Thyroid gland (tissue), 4 donors: ENCODE measurements around the gene BMPR1B. TPM values are rescaled to one million over a fixed set of nuclear protein-coding genes. Genes with fewer than 3 reads are reported as not detected.

Experiments
- DNase-seq, 2 donors: peaks; one replicate each; pipeline ENCODE4 v3.0.0-alpha.2; 2019
- H3K27ac ChIP-seq, 3 donors: fragments of 200-600 bp; sonication (generic); 1 replicate in 2 of 3; 2 replicates in 1 of 3; pipeline ENCODE4 v1.5.1; 2016 to 2019; ENCODE audit warnings: mild to moderate bottlenecking in 1 of 3, moderate library complexity in 1 of 3
- H3K27me3 ChIP-seq: fragments of 200-600 bp; sonication (generic); one replicate; pipeline ENCODE4 v1.5.1; 2019
- H3K36me3 ChIP-seq, 2 donors: fragments of 200-600 bp; sonication (generic); one replicate each; pipeline ENCODE4 v1.5.1; 2016 to 2019
- H3K4me1 ChIP-seq, 2 donors: fragments of 200-600 bp; sonication (generic); one replicate each; pipeline ENCODE4 v1.5.1; 2017 to 2019
- H3K4me3 ChIP-seq, 3 donors: fragments of 200-600 bp; sonication (generic); replicated peaks in 1 of 3; 1 replicate in 2 of 3; 2 replicates in 1 of 3; pipeline ENCODE4 v1.5.1; 2016; ENCODE audit warnings: mild to moderate bottlenecking in 1 of 3
- H3K9me3 ChIP-seq: fragments of 200-600 bp; sonication (generic); one replicate; pipeline ENCODE4 v1.5.1; 2017
- CTCF ChIP-seq, 6 experiments: fragments of 200-600 bp in 3 of 6; fragments of 450-650 bp in 3 of 6; sonication (generic) in 3 of 6; IDR thresholded peaks; one replicate each; pipeline ENCODE4 v1.5.1; 2016 to 2019; ENCODE audit warnings: antibody characterized with exemption in 6 of 6, mild to moderate bottlenecking in 2 of 6, inconsistent platforms in 1 of 6, moderate library complexity in 1 of 6
- POLR2A ChIP-seq, 2 donors: fragments of 450-650 bp; IDR thresholded peaks; one replicate each; pipeline ENCODE4 v1.6.1; 2017; ENCODE audit warnings: antibody characterized with exemption in 2 of 2, mild to moderate bottlenecking in 2 of 2, moderate library complexity in 1 of 2
- WGBS, 2 donors: methylation state at CpG; one replicate each; pipeline ENCODE4 v1.1.5; 2017; 5-methylcytosine and 5-hydroxymethylcytosine counted together
- intact Hi-C: fragments of 100-400 bp; cut with DNase I; formaldehyde crosslinking; loops from one replicate; pipeline ENCODE4 v1.15.1; 2023
- total RNA-seq, 4 donors: library from RNA; depleted of rRNA; stranded (reverse); fragments of >200 nt; gene quantifications; one replicate each; pipeline ENCODE4 v1.2.3, GENCODE V29; 2016

The BMPR1B gene
- total RNA-seq, 4 donors from 2014 or later, result 0.49 to 0.89 (median 0.76) TPM

- WGBS, 2 donors, result 75 to 80% methylated on average over 8 of the region's 8 CpGs
- intact Hi-C loops, result no loop called here
Observed at GRCh38 chr4:95093936-95094929, 336.5 kb downstream of the BMPR1B start.

GRCh38 chr4:95095348-95095974 is 337.7 kb downstream of the BMPR1B start:
- H3K9me3 ChIP-seq, result no peaks in the 10 kb centered on the region
- no peak overlapping the region for H3K27ac ChIP-seq
- H3K36me3 ChIP-seq, result no peaks in the 10 kb centered on the region
- TF ChIP-seq POLR2A (IDR thresholded peaks at IDR 0.05) (no peak), CTCF (IDR thresholded peaks at IDR 0.05) (peak in 3 of 6 experiments; percentile 27 to 39 (median 30))
- 52 to 55% methylated on average over 1 of the region's 1 CpG for WGBS, 2 donors
- H3K4me3 ChIP-seq, result no peak overlapping the region
- intact Hi-C loops, result no loop called here
- H3K27me3 ChIP-seq, result no peaks in the 10 kb centered on the region
- H3K4me1 ChIP-seq, result no peaks in the 10 kb centered on the region
- DNase-seq, result no peak

More at GRCh38 chr4:95093936-95094929, 336.5 kb downstream of the BMPR1B start:
- no peaks in the 10 kb centered on the region for H3K27me3 ChIP-seq
- H3K27ac ChIP-seq, result no peak overlapping the region
- H3K36me3 ChIP-seq, result no peaks in the 10 kb centered on the region
- H3K4me1 ChIP-seq, result no peaks in the 10 kb centered on the region
- no peak for TF ChIP-seq POLR2A (IDR thresholded peaks at IDR 0.05)
- TF ChIP-seq CTCF (IDR thresholded peaks at IDR 0.05), result no peak
- no peaks in the 10 kb centered on the region for H3K9me3 ChIP-seq
- no peak overlapping the region for H3K4me3 ChIP-seq
- no peak for DNase-seq

- 85 to 89% methylated on average over 3 of the region's 3 CpGs for WGBS, 2 donors
- no peaks in the 10 kb centered on the region for H3K36me3 ChIP-seq
- no peak for DNase-seq
- H3K9me3 ChIP-seq, result no peaks in the 10 kb centered on the region
- no peaks in the 10 kb centered on the region for H3K27me3 ChIP-seq
- H3K27ac ChIP-seq, result no peak overlapping the region
- intact Hi-C loops, result no loop called here
- no peaks in the 10 kb centered on the region for H3K4me1 ChIP-seq
- TF ChIP-seq CTCF (IDR thresholded peaks at IDR 0.05) (no peak), POLR2A (IDR thresholded peaks at IDR 0.05) (no peak)
- no peak overlapping the region for H3K4me3 ChIP-seq
Observed at GRCh38 chr4:95102162-95102790, 344.5 kb downstream of the BMPR1B start.

GRCh38 chr4:95105112-95105511 is 347.4 kb downstream of the BMPR1B start:
- intact Hi-C loops, result no loop called here
- Histone ChIP-seq H3K36me3 (no peaks in the 10 kb centered on the region), H3K4me3 (no peak overlapping the region), H3K27ac (no peak overlapping the region), H3K4me1 (no peaks in the 10 kb centered on the region), H3K9me3 (no peaks in the 10 kb centered on the region), H3K27me3 (no peaks in the 10 kb centered on the region)
- 52 to 64% methylated on average over 4 of the region's 4 CpGs for WGBS, 2 donors
- peak; percentile 1 to 4 for DNase-seq
- TF ChIP-seq POLR2A (IDR thresholded peaks at IDR 0.05) (no peak), CTCF (IDR thresholded peaks at IDR 0.05) (no peak)
